Stimulated activated memory B cell treated with anti-CD40 and anti-IgM and Interleukin-4, amounts not matched to agents 10 μg/mL and 1 μg/mL and 100 μg/mL, for 72 hours (primary cell): ENCODE data around the gene ADAMTSL3.
"Not testable (repeated sequence)": the region's sequence is repeated elsewhere in the genome, so short reads cannot be mapped to it uniquely, and the experiment has no call there.

Experiments
- ATAC-seq: fragments of 150-1000 bp; cut with Tn5 transposase; 2 replicates; pipeline ENCODE4 v1.10.0; 2021
- H3K27ac Mint-ChIP-seq: one replicate; pipeline ENCODE4 v1.8.0; 2022; ENCODE audit warnings: mild to moderate bottlenecking, mixed read lengths
- H3K27me3 Mint-ChIP-seq: one replicate; pipeline ENCODE4 v1.8.0; 2022; ENCODE audit warnings: mixed read lengths
- H3K36me3 Mint-ChIP-seq: one replicate; pipeline ENCODE4 v1.8.0; 2022; ENCODE audit warnings: mixed read lengths
- H3K4me1 Mint-ChIP-seq: one replicate; pipeline ENCODE4 v1.8.0; 2022; ENCODE audit warnings: mixed read lengths
- H3K4me3 Mint-ChIP-seq: one replicate; pipeline ENCODE4 v1.8.0; 2022; ENCODE audit warnings: mild to moderate bottlenecking, moderate library complexity, mixed read lengths
- H3K9me3 Mint-ChIP-seq: one replicate; pipeline ENCODE4 v1.8.0; 2022; ENCODE audit warnings: mixed read lengths

ADAMTSL3 gene

GRCh38 chr15:83682476-83683088, 28.7 kb downstream of the ADAMTSL3 start:
- H3K36me3 Mint-ChIP-seq = no peaks in the 10 kb centered on the region
- no peak for ATAC-seq
- H3K9me3 Mint-ChIP-seq = peaks cover 8% of the 10 kb centered on the region
- no peak overlapping the region for H3K4me3 Mint-ChIP-seq
- no peak overlapping the region for H3K27ac Mint-ChIP-seq
- H3K27me3 Mint-ChIP-seq = peaks cover 13% of the 10 kb centered on the region
- H3K4me1 Mint-ChIP-seq = no peaks in the 10 kb centered on the region

DNA sequence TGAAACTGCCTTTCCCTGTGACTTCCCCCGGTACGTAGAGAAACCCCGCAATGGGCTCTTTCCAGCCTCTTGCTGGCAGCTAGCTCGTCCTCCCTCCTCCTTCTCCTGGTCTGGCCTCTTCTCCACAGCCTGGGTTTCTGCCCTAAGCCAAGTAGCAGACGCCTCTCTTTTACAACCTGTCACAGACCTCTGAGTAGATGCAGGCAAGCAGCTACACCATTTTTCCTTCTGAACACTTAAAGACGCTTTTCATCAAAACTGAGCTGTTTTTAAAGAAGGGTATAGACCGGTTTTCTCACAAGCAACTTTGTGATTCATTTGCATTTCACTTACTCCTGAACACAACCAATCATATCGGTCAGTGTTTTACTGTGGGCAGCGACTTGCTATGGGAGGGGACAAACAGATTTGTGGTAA, 32.0 kb downstream of the ADAMTSL3 start:
- H3K4me1 Mint-ChIP-seq = no peaks in the 10 kb centered on the region
- ATAC-seq = no peak
- no peaks in the 10 kb centered on the region for H3K36me3 Mint-ChIP-seq
- peaks cover 13% of the 10 kb centered on the region for H3K27me3 Mint-ChIP-seq
- no peak overlapping the region for H3K27ac Mint-ChIP-seq
- H3K9me3 Mint-ChIP-seq = peaks cover 5% of the 10 kb centered on the region
- H3K4me3 Mint-ChIP-seq = no peak overlapping the region

DNA sequence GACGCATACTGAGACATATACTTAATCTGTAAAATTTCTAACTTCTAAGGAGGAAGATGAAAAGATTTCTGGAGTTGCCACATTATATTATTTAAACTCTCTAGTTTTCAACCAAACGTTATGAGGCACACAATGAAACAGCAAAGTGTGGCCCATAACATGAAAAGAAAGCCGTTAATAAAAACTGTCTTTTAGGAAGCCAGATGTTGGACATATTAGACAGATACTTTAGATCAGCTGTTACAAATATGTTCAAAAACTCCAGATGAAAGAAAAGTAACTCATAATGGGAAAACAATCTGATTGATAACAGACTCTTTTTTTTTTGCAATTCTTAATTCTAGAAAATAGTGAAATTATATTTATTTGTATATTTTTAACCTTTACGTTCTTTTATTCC, 34.3 kb downstream of the ADAMTSL3 start:
- Mint-ChIP-seq H3K9me3 (peaks cover 3% of the 10 kb centered on the region), H3K36me3 (no peaks in the 10 kb centered on the region), H3K4me1 (no peaks in the 10 kb centered on the region), H3K27me3 (peaks cover 13% of the 10 kb centered on the region), H3K27ac (no peak overlapping the region), H3K4me3 (no peak overlapping the region)
- ATAC-seq = no peak

DNA sequence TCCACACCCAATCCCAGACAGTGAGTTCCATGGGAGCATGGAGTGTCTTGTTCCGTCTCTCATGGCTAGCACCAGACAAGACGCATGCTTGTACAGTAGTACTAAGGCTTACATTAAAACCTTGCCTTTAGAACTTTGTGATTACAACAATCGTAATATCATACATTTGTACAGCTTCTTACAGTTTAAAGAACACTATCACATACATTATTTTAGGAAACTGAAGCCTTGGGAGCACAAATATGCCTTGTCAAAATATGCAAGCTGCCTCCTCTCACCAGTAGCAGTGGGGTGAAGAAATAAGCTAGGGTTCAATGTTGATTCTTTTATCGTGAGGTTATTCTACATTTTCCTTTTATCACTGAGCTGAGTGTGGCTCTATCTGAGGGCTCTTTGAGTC, 36.8 kb downstream of the ADAMTSL3 start:
- Mint-ChIP-seq H3K4me1 (no peaks in the 10 kb centered on the region), H3K27me3 (peaks cover 6% of the 10 kb centered on the region), H3K36me3 (no peaks in the 10 kb centered on the region), H3K9me3 (peaks cover 7% of the 10 kb centered on the region), H3K4me3 (no peak overlapping the region), H3K27ac (no peak overlapping the region)
- no peak for ATAC-seq

GRCh38 chr15:83692746-83693581, 39.0 kb downstream of the ADAMTSL3 start:
- Mint-ChIP-seq H3K27ac (no peak overlapping the region), H3K27me3 (no peaks in the 10 kb centered on the region), H3K36me3 (no peaks in the 10 kb centered on the region), H3K9me3 (peaks cover 7% of the 10 kb centered on the region), H3K4me3 (no peak overlapping the region), H3K4me1 (no peaks in the 10 kb centered on the region)
- ATAC-seq = no peak

- Mint-ChIP-seq H3K4me3 (no peak overlapping the region), H3K36me3 (no peaks in the 10 kb centered on the region), H3K27ac (no peak overlapping the region), H3K9me3 (peaks cover 7% of the 10 kb centered on the region), H3K27me3 (no peaks in the 10 kb centered on the region), H3K4me1 (no peaks in the 10 kb centered on the region)
- ATAC-seq = no peak
These were observed 40.1 kb downstream of the ADAMTSL3 start for GRCh38 chr15:83694015-83694414.

- Mint-ChIP-seq H3K9me3 (peaks cover 7% of the 10 kb centered on the region), H3K4me3 (no peak overlapping the region)
These were observed 40.6 kb downstream of the ADAMTSL3 start for GRCh38 chr15:83694536-83694935.

GRCh38 chr15:83695246-83695645, 41.3 kb downstream of the ADAMTSL3 start:
- H3K4me1 Mint-ChIP-seq = no peaks in the 10 kb centered on the region
- H3K9me3 Mint-ChIP-seq = peaks cover 6% of the 10 kb centered on the region
- H3K36me3 Mint-ChIP-seq = no peaks in the 10 kb centered on the region
- H3K27ac Mint-ChIP-seq = no peak overlapping the region
- no peak overlapping the region for H3K4me3 Mint-ChIP-seq
- H3K27me3 Mint-ChIP-seq = no peaks in the 10 kb centered on the region
- no peak for ATAC-seq

More at GRCh38 chr15:83694536-83694935, 40.6 kb downstream of the ADAMTSL3 start:
- ATAC-seq = no peak
- no peaks in the 10 kb centered on the region for H3K36me3 Mint-ChIP-seq
- H3K27me3 Mint-ChIP-seq = no peaks in the 10 kb centered on the region
- H3K4me1 Mint-ChIP-seq = no peaks in the 10 kb centered on the region
- H3K27ac Mint-ChIP-seq = no peak overlapping the region

DNA sequence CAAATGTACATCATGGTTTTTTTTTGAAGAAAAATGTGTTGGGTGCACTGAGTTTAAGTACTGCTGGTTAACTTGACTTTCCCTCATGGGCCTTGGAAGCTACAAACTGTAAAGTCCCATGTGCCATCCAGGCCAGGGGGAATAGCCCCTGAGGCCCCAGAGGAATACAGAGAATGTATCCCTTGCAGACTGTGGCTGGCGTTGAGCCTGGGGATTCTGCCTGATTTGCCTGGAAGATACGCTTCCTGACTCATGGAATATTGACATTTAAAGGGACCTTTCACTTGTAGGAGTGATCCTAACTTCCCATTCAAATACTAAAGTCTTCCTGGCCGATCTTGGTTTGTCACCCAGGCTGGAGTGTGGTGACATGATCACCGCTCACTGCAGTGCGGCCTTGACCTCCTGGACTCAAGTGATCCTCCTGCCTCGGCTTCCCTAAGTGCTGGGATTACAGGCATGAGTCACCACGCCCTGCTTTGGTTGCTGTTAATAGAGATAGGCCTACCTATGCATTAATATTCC, 42.0 kb downstream of the ADAMTSL3 start:
- Mint-ChIP-seq H3K4me3 (no peak overlapping the region), H3K9me3 (peaks cover 5% of the 10 kb centered on the region), H3K36me3 (no peaks in the 10 kb centered on the region), H3K27ac (no peak overlapping the region), H3K27me3 (no peaks in the 10 kb centered on the region), H3K4me1 (no peaks in the 10 kb centered on the region)
- ATAC-seq = no peak

DNA sequence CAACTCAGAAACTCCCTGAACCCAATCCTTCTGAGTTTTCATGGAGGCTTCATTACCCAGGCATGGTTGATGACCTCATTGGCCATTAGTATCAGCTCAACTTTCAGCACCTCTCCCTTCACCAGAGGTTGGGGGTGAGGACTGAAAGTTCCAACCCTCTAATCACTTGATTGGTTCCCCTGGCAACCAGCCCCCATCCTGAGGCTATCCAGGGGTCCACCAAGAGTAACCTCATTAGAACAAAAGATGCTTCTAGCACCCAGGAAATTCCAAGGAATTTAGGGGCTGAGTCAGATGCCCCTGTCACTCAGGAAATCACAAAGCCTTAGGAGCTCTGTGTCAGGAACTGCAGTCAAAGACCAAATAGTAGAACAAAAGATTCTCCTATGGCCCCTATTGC, 43.8 kb downstream of the ADAMTSL3 start:
- no peaks in the 10 kb centered on the region for H3K27me3 Mint-ChIP-seq
- no peaks in the 10 kb centered on the region for H3K36me3 Mint-ChIP-seq
- no peak overlapping the region for H3K27ac Mint-ChIP-seq
- no peaks in the 10 kb centered on the region for H3K4me1 Mint-ChIP-seq
- no peak overlapping the region for H3K4me3 Mint-ChIP-seq
- H3K9me3 Mint-ChIP-seq = peaks cover 5% of the 10 kb centered on the region
- ATAC-seq = no peak

- H3K9me3 Mint-ChIP-seq = peaks cover 5% of the 10 kb centered on the region
- no peaks in the 10 kb centered on the region for H3K4me1 Mint-ChIP-seq
- H3K4me3 Mint-ChIP-seq = no peak overlapping the region
- no peak overlapping the region for H3K27ac Mint-ChIP-seq
- no peaks in the 10 kb centered on the region for H3K27me3 Mint-ChIP-seq
- no peak for ATAC-seq
- H3K36me3 Mint-ChIP-seq = no peaks in the 10 kb centered on the region
These were observed 44.4 kb downstream of the ADAMTSL3 start for GRCh38 chr15:83698294-83698693.

GRCh38 chr15:83699028-83699427, 45.1 kb downstream of the ADAMTSL3 start:
- H3K4me3 Mint-ChIP-seq = no peak overlapping the region
- no peaks in the 10 kb centered on the region for H3K27me3 Mint-ChIP-seq
- no peak overlapping the region for H3K27ac Mint-ChIP-seq
- no peak for ATAC-seq
- no peaks in the 10 kb centered on the region for H3K4me1 Mint-ChIP-seq
- no peaks in the 10 kb centered on the region for H3K36me3 Mint-ChIP-seq
- H3K9me3 Mint-ChIP-seq = peaks cover 5% of the 10 kb centered on the region

DNA sequence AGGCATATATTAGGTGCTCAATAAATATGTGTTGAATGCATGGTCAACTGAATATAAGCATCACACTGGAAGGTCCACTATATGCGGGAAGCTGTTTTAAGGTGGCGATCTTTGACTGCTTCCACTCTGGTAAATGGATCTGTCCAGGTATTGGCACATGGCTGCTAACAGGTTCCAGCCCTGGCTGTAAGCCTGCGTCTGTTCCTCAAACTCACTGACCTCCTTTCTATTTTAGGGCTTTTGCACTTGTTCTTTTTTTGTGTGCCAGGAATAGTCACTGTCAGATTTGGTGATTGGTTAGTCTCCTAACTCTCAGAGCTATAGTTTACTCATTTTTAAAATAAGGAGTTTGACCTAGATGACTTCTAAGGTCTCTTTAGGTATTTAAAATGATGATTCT, 46.2 kb downstream of the ADAMTSL3 start:
- no peak overlapping the region for H3K27ac Mint-ChIP-seq
- ATAC-seq = no peak
- no peak overlapping the region for H3K4me3 Mint-ChIP-seq
- no peaks in the 10 kb centered on the region for H3K36me3 Mint-ChIP-seq
- H3K27me3 Mint-ChIP-seq = no peaks in the 10 kb centered on the region
- H3K9me3 Mint-ChIP-seq = peaks cover under 1% of the 10 kb centered on the region
- no peaks in the 10 kb centered on the region for H3K4me1 Mint-ChIP-seq

GRCh38 chr15:83702314-83702713, 48.4 kb downstream of the ADAMTSL3 start:
- H3K4me1 Mint-ChIP-seq, H3K27me3 Mint-ChIP-seq, H3K27ac Mint-ChIP-seq, H3K36me3 Mint-ChIP-seq, H3K4me3 Mint-ChIP-seq, H3K9me3 Mint-ChIP-seq, ATAC-seq: not testable (repeated sequence)

GRCh38 chr15:83708328-83708727, 54.4 kb downstream of the ADAMTSL3 start:
- no peaks in the 10 kb centered on the region for H3K9me3 Mint-ChIP-seq
- H3K27me3 Mint-ChIP-seq = no peaks in the 10 kb centered on the region
- ATAC-seq = no peak
- no peak overlapping the region for H3K4me3 Mint-ChIP-seq
- H3K4me1 Mint-ChIP-seq = no peaks in the 10 kb centered on the region
- no peaks in the 10 kb centered on the region for H3K36me3 Mint-ChIP-seq
- no peak overlapping the region for H3K27ac Mint-ChIP-seq

DNA sequence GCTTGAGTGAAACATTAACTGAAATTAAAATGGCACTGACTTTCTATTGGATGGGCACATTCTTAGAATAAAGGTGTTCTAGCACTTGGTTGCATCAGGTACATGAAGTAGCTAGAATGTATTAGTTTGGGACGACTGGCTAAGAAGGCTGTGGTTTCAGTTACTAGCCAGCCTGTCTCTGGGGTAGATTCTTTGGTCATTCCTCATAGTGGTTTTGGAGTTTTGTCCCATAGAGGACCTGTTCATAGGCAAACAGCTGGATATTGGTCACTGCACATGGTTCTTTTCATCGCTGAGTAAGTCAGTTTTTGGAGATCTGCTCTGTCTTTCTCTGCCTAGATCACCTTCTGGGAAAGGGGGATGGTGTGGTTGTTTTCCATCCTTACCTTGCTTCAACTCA, 55.3 kb downstream of the ADAMTSL3 start:
- no peaks in the 10 kb centered on the region for H3K36me3 Mint-ChIP-seq
- ATAC-seq = no peak

More for the DNA sequence above, 55.3 kb downstream of the ADAMTSL3 start:
- Mint-ChIP-seq H3K27me3 (no peaks in the 10 kb centered on the region), H3K27ac (no peak overlapping the region), H3K4me3 (no peak overlapping the region), H3K9me3 (no peaks in the 10 kb centered on the region), H3K4me1 (no peaks in the 10 kb centered on the region)
